GM12878 (cell line): ENCODE data around the gene PIGZ. TPM values are rescaled to one million over a fixed set of nuclear protein-coding genes. Genes with fewer than 3 reads are reported as not detected.

Experiments used
- ATAC-seq: fragments of 200-7000 bp; cut with Tn5 transposase; 3 replicates; pipeline ENCODE4 v1.9.1; 2020; ENCODE audit warnings: mild to moderate bottlenecking, moderate library complexity
- BruUV-seq: library from RNA; stranded (reverse); fragments of 400-500 nt; replicated peaks from 2 replicates; lab custom pipeline; 2021; lab: Mats Ljungman, UMichigan
- CTCF ChIA-PET: fragments of 300-600 bp; sonication (Branson Sonifier 250); formaldehyde crosslinking; extraction: SDS; loops from one replicate; lab custom pipeline; 2021; ENCODE audit warnings: inconsistent platforms; lab: Yijun Ruan, JAX
- POLR2A ChIA-PET: fragments of 350-600 bp; formaldehyde crosslinking; extraction: SDS; loops from one replicate; lab custom pipeline; 2021; ENCODE audit warnings: inconsistent platforms; lab: Charles Lee
- RAD21 ChIA-PET: fragments of 300-600 bp; sonication (Branson Sonifier 250); formaldehyde crosslinking; loops from one replicate; lab custom pipeline; 2023; ENCODE audit warnings: antibody characterized with exemption; ENCODE audit not compliant: unreplicated experiment; lab: Charles Lee
- SMC1A ChIA-PET: fragments of 300-600 bp; sonication (Branson Sonifier 250); formaldehyde crosslinking; loops from one replicate; lab custom pipeline; 2023; ENCODE audit not compliant: unreplicated experiment, uncharacterized antibody; lab: Charles Lee
- DNase-seq: peaks from one replicate; pipeline ENCODE4 v3.0.0-alpha.2; 2011; ENCODE audit warnings: low read depth, low spot score
- FAIRE-seq: peaks from 3 replicates; lab custom pipeline; 2011; peaks lifted over from hg19 to GRCh38; lab: Jason Lieb, UNC
- H2AFZ ChIP-seq: 2 replicates; pipeline ENCODE4 v1.6.0; 2011; ENCODE audit warnings: low read depth, low read length, control low read depth; ENCODE audit not compliant: control insufficient read depth
- H3K27ac ChIP-seq: 2 replicates; pipeline ENCODE4 v1.5.1; 2011; ENCODE audit warnings: control low read depth; ENCODE audit not compliant: control insufficient read depth, insufficient read depth
- H3K27me3 ChIP-seq, 2 experiments: replicated peaks in 1 of 2; 2 replicates each; pipeline versions ENCODE4 v1.6.0 to v1.6.1; 2011; ENCODE audit warnings: low read length in 1 of 2; ENCODE audit not compliant: control insufficient read depth in 2 of 2, insufficient read depth in 2 of 2
- H3K36me3 ChIP-seq, 2 experiments: 2 replicates each; pipeline ENCODE4 v1.5.1; 2011; ENCODE audit warnings: low read length in 1 of 2; ENCODE audit not compliant: control insufficient read depth in 2 of 2, insufficient read depth in 2 of 2
- H3K4me1 ChIP-seq: 2 replicates; pipeline ENCODE4 v1.6.1; 2011; ENCODE audit warnings: mild to moderate bottlenecking, low read length, moderate library complexity, mixed read lengths; ENCODE audit not compliant: control insufficient read depth, insufficient read depth
- H3K4me2 ChIP-seq: 2 replicates; pipeline ENCODE4 v1.6.0; 2011; ENCODE audit warnings: control low read depth; ENCODE audit not compliant: control insufficient read depth, insufficient read depth
- H3K4me3 ChIP-seq: fragments of 200-600 bp; sonication (generic); 2 replicates; pipeline ENCODE4 v1.5.1; 2016
- H3K79me2 ChIP-seq: 2 replicates; pipeline ENCODE4 v1.6.0; 2011; ENCODE audit warnings: low read length; ENCODE audit not compliant: control insufficient read depth, insufficient read depth
- H3K9ac ChIP-seq: 2 replicates; pipeline ENCODE4 v1.8.0; 2011; ENCODE audit warnings: low read length, control low read depth, mixed read lengths; ENCODE audit not compliant: control insufficient read depth, insufficient read depth
- H3K9me3 ChIP-seq: replicated peaks from 3 replicates; pipeline ENCODE4 v1.5.1; 2011; ENCODE audit warnings: mild to moderate bottlenecking, low read length; ENCODE audit not compliant: control insufficient read depth, insufficient read depth
- H4K20me1 ChIP-seq: 2 replicates; pipeline ENCODE4 v1.6.0; 2011; ENCODE audit not compliant: control insufficient read depth, insufficient read depth
- ATF3 ChIP-seq: IDR thresholded peaks from 2 replicates; pipeline ENCODE4 v1.6.1; 2011; ENCODE audit warnings: low read depth, mild to moderate bottlenecking, low read length, moderate library complexity, borderline replicate concordance; ENCODE audit errors: extremely low read depth
- BCL11A ChIP-seq: IDR thresholded peaks from 2 replicates; pipeline ENCODE4 v1.6.1; 2011; ENCODE audit warnings: low read depth, low read length
- CEBPZ ChIP-seq: fragments of 150-350 bp; IDR thresholded peaks from 2 replicates; pipeline ENCODE4 v1.6.1; 2016; ENCODE audit warnings: low read depth, low read length
- MLLT1 ChIP-seq: fragments of 450-650 bp; IDR thresholded peaks from 2 replicates; pipeline ENCODE4 v1.6.1; 2016; ENCODE audit warnings: mild to moderate bottlenecking
- MXI1 ChIP-seq: fragments of 150-350 bp; IDR thresholded peaks from 2 replicates; pipeline ENCODE4 v1.6.1; 2011; ENCODE audit warnings: low read depth, mild to moderate bottlenecking, inconsistent platforms, low read length, improper control_type of control experiment
- NBN ChIP-seq: fragments of 450-650 bp; IDR thresholded peaks from 2 replicates; pipeline ENCODE4 v1.6.1; 2016
- NFIC ChIP-seq: IDR thresholded peaks from 2 replicates; pipeline ENCODE4 v1.6.1; 2012; ENCODE audit warnings: low read depth, mild to moderate bottlenecking, inconsistent platforms, low read length, moderate library complexity
- POLR2AphosphoS5 ChIP-seq: IDR thresholded peaks from 2 replicates; pipeline ENCODE4 v1.6.1; 2011; ENCODE audit warnings: mild to moderate bottlenecking, low read length, inconsistent platforms
- RELA ChIP-seq: fragments of 450-650 bp; IDR thresholded peaks from 2 replicates; pipeline ENCODE4 v1.8.0; 2014; ENCODE audit warnings: borderline replicate concordance; ENCODE audit not compliant: partially characterized antibody
- RFX5 ChIP-seq: IDR thresholded peaks from 2 replicates; pipeline ENCODE4 v1.6.1; 2011; ENCODE audit warnings: low read depth, low read length, improper control_type of control experiment
- SP1 ChIP-seq: IDR thresholded peaks from one replicate; pipeline ENCODE4 v1.6.1; 2011; ENCODE audit warnings: low read depth, low read length
- WRNIP1 ChIP-seq: IDR thresholded peaks from 2 replicates; pipeline ENCODE4 v1.6.1; 2011; ENCODE audit warnings: low read depth, low read length, improper control_type of control experiment, borderline replicate concordance
- ZNF592 ChIP-seq: fragments of 450-650 bp; IDR thresholded peaks from 2 replicates; pipeline ENCODE4 v1.6.1; 2017; ENCODE audit warnings: mild to moderate bottlenecking, moderate library complexity
- WGBS: methylation state at CpG from one replicate; pipeline ENCODE4 v1.1.6; 2016; ENCODE audit warnings: low lambda C conversion rate; ENCODE audit not compliant: insufficient replicate concordance, insufficient coverage; ENCODE audit errors: missing lambda C conversion rate; 5-methylcytosine and 5-hydroxymethylcytosine counted together
- in situ Hi-C: fragments of 300-500 bp; cut with MboI; formaldehyde crosslinking; loops from 9 replicates; pipeline ENCODE4 v1.14.3; 2018; ENCODE audit warnings: mixed read lengths
- intact Hi-C: fragments of 100-400 bp; cut with micrococcal nuclease; formaldehyde crosslinking; loops from one replicate; pipeline ENCODE4 v1.14.2; 2022; ENCODE audit not compliant: unreplicated experiment
- polyA plus RNA-seq, 11 experiments: library from polyadenylated mRNA; depleted of rRNA in 4 of 11; unstranded in 6 of 11; stranded (reverse) in 5 of 11; fragments of >200 nt; fragmentation: Nextera tagmentation in 4 of 11; fragmentation: Illumina TruSeq in 1 of 11; extraction: Ambion mirVana in 4 of 11; extraction: Trizol in 1 of 11; gene quantifications; 1 replicate in 1 of 11; 2 replicates in 10 of 11; pipeline versions ENCODE4 v1.2.1 to v1.2.3, GENCODE V29; 2011 to 2016; ENCODE audit warnings: inconsistent platforms in 2 of 11, missing spikeins in 2 of 11, low read depth in 1 of 11
- total RNA-seq, 4 experiments: library from RNA; depleted of rRNA in 3 of 4; stranded (reverse); fragments of >200 nt in 3 of 4; fragmentation: Illumina TruSeq in 1 of 4; extraction: Trizol in 1 of 4; gene quantifications; 2 replicates each; pipeline versions ENCODE4 v1.2.1 to v1.2.3, GENCODE V29; 2013 to 2021

Gene PIGZ
- total and polyA plus RNA-seq, 10 of the 15 experiments (the other 5 are each of a cell fraction or from before 2014, with no cell fraction given): 0.06 to 1.2 (median 0.64) TPM

- ATAC-seq (peak; percentile 92), FAIRE-seq (peak; percentile 90), DNase-seq (peak; percentile 95)
- Histone ChIP-seq H3K27ac (peak within 1 kb of the TSS; percentile 97), H3K27me3 (no peaks in the 10 kb centered on the region), H3K79me2 (peaks cover 64% of the 10 kb centered on the region), H3K4me1 (peaks cover 11% of the 10 kb centered on the region), H3K4me2 (peak within 1 kb of the TSS; percentile 85), H3K36me3 (peaks cover under 1 to 19% of the 10 kb centered on the region in 2 experiments; a peak in 3 of 4 replicates), H3K9ac (peak within 1 kb of the TSS; percentile 91), H3K4me3 (peak within 1 kb of the TSS; percentile 88), H4K20me1 (no peaks in the 10 kb centered on the region), H2AFZ (peak within 1 kb of the TSS; percentile 77), H3K9me3 (no peaks in the 10 kb centered on the region)
- ChIA-PET CTCF (interaction anchor here (0.6 to 5.1 kb wide), 16 partner anchors 12 to 690 kb away, joined by 3 to 39 read pairs (median 4); partner anchors contain the start of gene SENP5), RAD21 (interaction anchor here (0.9 to 4.4 kb wide), 11 partner anchors 11 to 333 kb away, joined by 3 to 46 read pairs (median 5); partner anchors contain the start of genes PIGZ and SENP5), POLR2A (interaction anchor here (0.5 to 4.7 kb wide), 8 partner anchors 11 to 362 kb away, joined by 3 to 40 read pairs (median 5); partner anchors contain the start of genes MELTF, PAK2 and SENP5), SMC1A (interaction anchor here (1.2 to 5.5 kb wide), 7 partner anchors 10 to 305 kb away, joined by 3 to 38 read pairs (median 4); partner anchors contain the start of gene SENP5)
- 1% methylated on average over 63 of the region's 77 CpGs for WGBS
- intact Hi-C loops (loop anchor here (1.0 to 10.0 kb wide), 5 partner anchors 26 to 300 kb away; partner anchors contain the start of genes CEP19, PIGX, PIGZ and SENP5), in situ Hi-C loops (no loop called here)
- no TSS peak for BruUV-seq
- peak; percentile 95 for TF ChIP-seq MXI1
- no peak for TF ChIP-seq NFIC
- peak; percentile 83 for TF ChIP-seq ZNF592
- TF ChIP-seq BCL11A: no peak
- peak; percentile 94 for TF ChIP-seq POLR2AphosphoS5
- TF ChIP-seq ATF3: peak; percentile 84
- no peak for TF ChIP-seq RELA
- no peak for TF ChIP-seq WRNIP1
- peak; percentile 79 for TF ChIP-seq SP1
- TF ChIP-seq NBN: peak; percentile 96
- peak; percentile 87; the same call in 1 of the 2 replicates for TF ChIP-seq MLLT1
- TF ChIP-seq CEBPZ: no peak
- TF ChIP-seq RFX5: peak; percentile 53
Observed at GRCh38 chr3:196942226-196942914, 26.3 kb downstream of the PIGZ start, which contains the start of gene NCBP2. NCBP2 (minus strand) TSS chr3:196942528; CDS start chr3:196942503, 25 bp downstream.
